Fibroblast of skin of abdomen (primary cell): ENCODE data around the gene PRKN.
"Not testable (repeated sequence)": the region's sequence is repeated elsewhere in the genome, so short reads cannot be mapped to it uniquely, and the experiment has no call there.

Source experiments
- DNase-seq: peaks from one replicate; pipeline ENCODE4 v3.0.0-alpha.2; 2013

The PRKN gene

GRCh38 chr6:161318456-161318855 lies 1409.1 kb downstream of the PRKN start:
- DNase-seq: no peak

DNA sequence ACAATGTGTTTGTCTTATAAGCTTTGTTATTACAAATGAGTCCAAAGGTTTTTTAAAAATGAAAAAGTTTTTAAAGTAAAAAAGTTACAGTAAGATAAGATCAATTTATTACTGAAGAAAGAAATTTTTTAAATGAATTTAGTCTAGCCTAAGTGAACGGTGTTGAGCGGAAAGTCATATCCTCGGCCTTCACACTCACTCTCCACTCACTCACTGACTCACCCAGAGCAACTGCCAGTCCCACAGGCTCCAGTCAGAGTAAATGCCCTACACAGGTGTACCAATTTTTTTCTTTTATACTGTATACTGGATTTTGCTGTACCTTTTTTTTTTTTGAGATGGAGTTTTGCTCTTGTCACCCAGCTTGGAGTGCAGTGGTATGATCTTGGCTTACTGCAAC lies 1411.0 kb downstream of the PRKN start:
- DNase-seq: no peak

DNA sequence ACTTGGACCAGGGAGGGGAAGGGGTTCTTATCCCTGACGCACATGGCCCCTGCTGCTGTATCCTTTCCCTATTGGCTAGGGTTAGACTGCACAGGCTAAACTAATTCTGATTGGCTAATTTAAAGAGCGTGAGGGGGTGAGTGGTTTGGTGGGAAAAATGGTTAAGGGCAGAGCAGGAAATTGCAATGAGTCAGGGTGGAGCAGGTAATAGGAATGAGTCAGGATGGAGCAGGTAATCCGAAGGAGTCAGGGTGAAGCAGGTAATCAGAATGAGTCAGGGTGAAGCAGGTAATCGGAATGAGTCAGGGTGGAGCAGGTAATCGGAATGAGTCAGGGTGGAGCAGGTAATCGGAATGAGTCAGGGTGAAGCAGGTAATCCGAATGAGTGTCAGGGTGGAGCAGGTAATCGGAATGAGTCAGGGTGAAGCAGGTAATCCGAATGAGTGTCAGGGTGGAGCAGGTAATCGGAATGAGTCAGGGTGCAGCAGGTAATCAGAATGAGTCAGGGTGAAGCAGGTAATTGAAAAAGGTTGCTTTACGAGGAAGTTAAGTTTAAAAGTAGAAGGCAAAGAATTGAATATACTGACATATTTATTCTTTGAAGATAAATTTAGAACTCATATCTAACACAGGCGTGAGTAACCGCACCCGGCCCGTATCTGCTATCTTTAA lies 1412.2 kb downstream of the PRKN start:
- DNase-seq: not testable (repeated sequence)

DNA sequence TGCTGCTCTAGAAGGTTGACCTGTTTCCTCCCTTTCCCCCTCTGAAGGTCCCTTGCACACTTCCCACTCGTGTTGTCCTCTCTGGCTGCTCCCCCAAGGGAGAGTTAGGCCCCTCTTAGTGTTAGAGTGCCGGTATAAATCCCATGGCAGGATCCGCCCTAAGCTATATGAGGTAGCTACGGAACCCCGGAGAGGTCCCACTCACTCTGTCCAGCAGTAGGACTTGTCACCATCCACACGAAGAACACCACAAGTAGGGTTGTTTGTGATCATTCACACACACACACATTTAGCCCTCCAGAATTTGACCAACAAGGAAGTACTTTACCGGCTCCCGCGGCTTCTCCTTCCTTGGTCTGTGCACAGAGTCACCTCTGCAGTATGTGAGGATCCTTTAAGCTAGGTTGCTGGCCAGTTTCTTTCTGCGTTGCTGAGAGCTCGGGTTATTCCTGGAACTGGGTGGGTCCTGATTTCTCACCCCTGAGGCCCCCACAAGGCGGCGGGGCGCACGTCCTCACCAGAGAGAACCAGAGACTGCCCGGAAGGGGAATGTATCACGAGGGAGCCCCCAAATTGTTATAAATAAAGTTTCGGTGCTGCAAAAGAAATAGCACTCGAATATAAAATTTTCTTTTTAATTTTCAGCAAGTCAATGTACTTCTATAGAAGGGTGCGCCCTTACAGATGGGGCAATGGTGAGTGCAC lies 1412.9 kb downstream of the PRKN start:
- DNase-seq: not testable (repeated sequence)

- DNase-seq: no peak
Observed at GRCh38 chr6:161313940-161314509, 1413.5 kb downstream of the PRKN start.

DNA sequence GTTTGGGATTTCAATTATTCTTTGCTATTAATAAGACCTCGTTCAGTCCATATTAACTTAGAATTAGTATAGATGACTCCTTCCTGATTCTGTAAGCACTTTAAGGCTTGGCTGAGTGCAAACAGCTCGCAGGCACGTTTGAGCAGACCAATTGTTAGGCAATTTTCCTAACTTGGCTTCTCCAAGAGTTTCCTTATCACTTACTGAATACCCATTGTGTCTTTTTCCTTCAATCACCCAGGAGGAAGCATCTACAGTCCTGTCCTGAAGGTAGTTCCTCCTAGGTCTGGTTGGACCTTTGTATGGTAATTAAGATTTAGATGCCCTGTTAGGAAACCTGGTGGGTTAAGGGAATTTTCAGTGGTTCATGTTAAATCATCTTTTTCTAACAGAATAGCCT lies 1414.1 kb downstream of the PRKN start:
- not testable (repeated sequence) for DNase-seq

DNA sequence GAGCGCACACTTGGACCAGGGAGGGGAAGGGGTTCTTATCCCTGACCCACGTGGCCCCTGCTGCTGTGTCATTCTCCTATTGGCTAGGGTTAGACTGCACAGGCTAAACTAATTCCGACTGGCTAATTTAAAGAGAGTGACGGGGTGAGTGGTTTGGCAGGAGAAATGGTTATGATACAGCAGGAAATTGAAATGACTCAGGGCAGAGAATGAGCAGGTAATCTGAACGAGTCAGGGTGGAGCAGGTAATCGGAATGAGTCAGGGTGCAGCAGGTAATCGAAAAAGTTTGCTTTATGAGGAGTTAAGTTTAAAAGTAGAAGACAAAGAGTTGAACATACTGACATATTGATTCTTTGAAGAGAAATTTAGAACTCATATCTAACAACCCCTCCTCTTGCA lies 1417.8 kb downstream of the PRKN start:
- not testable (repeated sequence) for DNase-seq

DNA sequence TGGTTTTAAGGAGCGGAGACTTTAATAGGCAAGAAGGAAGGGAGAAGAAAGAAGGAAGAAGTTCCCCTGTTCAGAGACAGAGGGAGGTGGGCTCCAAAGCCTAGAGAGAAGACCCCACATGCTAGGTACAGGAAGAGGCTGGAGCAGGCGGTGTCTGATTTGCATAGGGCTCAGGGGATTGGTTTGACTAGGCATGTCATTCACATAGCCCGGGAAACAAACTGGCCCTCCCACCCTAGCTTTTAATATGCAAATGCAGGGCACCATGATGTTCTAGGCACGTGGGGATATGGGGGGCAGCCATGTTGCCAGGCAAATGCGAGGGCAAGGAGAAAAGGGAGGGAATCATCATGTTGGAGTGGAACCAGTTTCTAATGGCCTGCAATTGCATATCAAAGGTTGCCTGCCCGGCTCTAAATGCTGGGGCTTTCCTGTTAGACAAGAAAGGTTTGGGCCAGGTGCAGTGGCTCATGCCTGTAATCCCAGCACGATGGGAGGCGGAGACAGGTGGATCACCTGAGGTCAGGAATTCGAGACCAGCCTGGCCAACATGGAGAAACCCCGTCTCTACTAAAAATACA lies 1419.4 kb downstream of the PRKN start:
- no peak for DNase-seq

GRCh38 chr6:161305860-161306259 lies 1421.7 kb downstream of the PRKN start:
- DNase-seq: no peak

- DNase-seq: peak; percentile 36
Observed at GRCh38 chr6:161303628-161304340, 1423.8 kb downstream of the PRKN start.

DNA sequence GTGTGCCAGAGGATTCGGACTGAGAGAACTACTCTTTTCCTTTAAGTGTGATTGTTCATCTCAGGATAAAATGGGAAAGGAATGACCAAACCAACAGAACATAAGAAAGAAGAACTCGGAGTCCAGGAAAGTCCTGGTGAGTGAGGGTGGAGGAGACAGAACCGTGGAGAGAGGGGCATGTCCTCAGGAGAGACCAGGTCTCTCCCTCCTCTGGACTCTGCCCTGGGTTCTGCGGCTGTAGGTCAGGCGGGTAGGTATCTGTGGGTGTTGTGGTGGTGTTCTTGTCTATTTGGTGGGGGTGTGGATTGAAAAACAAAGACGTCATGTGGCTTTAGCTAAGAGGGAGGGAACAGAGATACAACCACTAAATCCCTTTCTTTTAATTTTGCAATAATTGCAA lies 1424.6 kb downstream of the PRKN start:
- no peak for DNase-seq

GRCh38 chr6:161301338-161301737 lies 1426.2 kb downstream of the PRKN start:
- peak; percentile 70 for DNase-seq

GRCh38 chr6:161300823-161301222 lies 1426.7 kb downstream of the PRKN start:
- no peak for DNase-seq

- no peak for DNase-seq
Observed at GRCh38 chr6:161299726-161300125, 1427.8 kb downstream of the PRKN start.
